ENCODE data around the gene HAGHL.
A peak's percentile ranks its signal among the peaks of the same experiment; 100 is the strongest.

HAGHL gene

GRCh38 chr16:728131-728889, 1.4 kb downstream of the HAGHL start (continued):
- TF ChIP-seq ZBTB21 (tag by site-specific recombination; IDR thresholded peaks at IDR 0.05): no peak
- no peak for TF ChIP-seq SALL2 (tag by site-specific recombination; IDR thresholded peaks at IDR 0.05; ENCODE audit: borderline replicate concordance)
- no peak for TF ChIP-seq ZNF324 (tag by site-specific recombination; IDR thresholded peaks at IDR 0.05)
- TF ChIP-seq ZNF623 (tag by site-specific recombination; IDR thresholded peaks at IDR 0.05): no peak
- TF ChIP-seq ZNF335 (tag by site-specific recombination; conservative IDR thresholded peaks at IDR 0.05): no peak
- TF ChIP-seq ZNF404 (tag by site-specific recombination; IDR thresholded peaks at IDR 0.05): no peak
- peak; percentile 34 for TF ChIP-seq KLF8 (tag by site-specific recombination; IDR thresholded peaks at IDR 0.05)
- TF ChIP-seq ZNF561 (tag by site-specific recombination; IDR thresholded peaks at IDR 0.05; ENCODE audit: borderline replicate concordance): no peak
- peak; percentile 32; the same call in 1 of the 2 replicates for TF ChIP-seq ZBTB17 (tag by site-specific recombination; IDR thresholded peaks at IDR 0.05)
- peak; percentile 6; the same call in 1 of the 2 replicates for TF ChIP-seq KLF10 (tag by site-specific recombination; IDR thresholded peaks at IDR 0.05)
- no peak for TF ChIP-seq ELK4 (IDR thresholded peaks at IDR 0.05; ENCODE audit: borderline replicate concordance, low read depth, low read length)
- no peak for TF ChIP-seq ZNF488 (tag by site-specific recombination; IDR thresholded peaks at IDR 0.05)
- no peak for TF ChIP-seq ZNF138 (tag by site-specific recombination; IDR thresholded peaks at IDR 0.05; ENCODE audit: borderline replicate concordance)
- no peak for TF ChIP-seq KLF17 (tag by site-specific recombination; IDR thresholded peaks at IDR 0.05)
- no peak for TF ChIP-seq ZNF24 (tag by site-specific recombination; IDR thresholded peaks at IDR 0.05)
- TF ChIP-seq ZNF341 (tag by site-specific recombination; IDR thresholded peaks at IDR 0.05; ENCODE audit: low read depth): no peak
- no peak for TF ChIP-seq SETDB1 (IDR thresholded peaks at IDR 0.05; ENCODE audit: insufficient read length, low read length)
- no peak for TF ChIP-seq ZNF140 (tag by site-specific recombination; IDR thresholded peaks at IDR 0.05)
- TF ChIP-seq SP3 (tag by site-specific recombination; IDR thresholded peaks at IDR 0.05): peak; percentile 64
- no peak for TF ChIP-seq ZNF280D (tag by site-specific recombination; IDR thresholded peaks at IDR 0.05)
- no peak for TF ChIP-seq ZNF18 (tag by site-specific recombination; IDR thresholded peaks at IDR 0.05)
- no peak for TF ChIP-seq ZNF26 (tag by site-specific recombination; IDR thresholded peaks at IDR 0.05)
- no peak for TF ChIP-seq ZNF292 (tag by site-specific recombination; IDR thresholded peaks at IDR 0.05; ENCODE audit: borderline replicate concordance, low read depth)
- TF ChIP-seq ZNF514 (tag by site-specific recombination; IDR thresholded peaks at IDR 0.05): no peak
- TF ChIP-seq YY1 (tag by site-specific recombination; IDR thresholded peaks at IDR 0.05): no peak
- TF ChIP-seq ZNF548 (tag by site-specific recombination; IDR thresholded peaks at IDR 0.05): no peak
- no peak for TF ChIP-seq ZNF510 (tag by site-specific recombination; IDR thresholded peaks at IDR 0.05; ENCODE audit: insufficient replicate concordance)
- TF ChIP-seq REPIN1 (tag by site-specific recombination; IDR thresholded peaks at IDR 0.05; ENCODE audit: low read depth): no peak
- TF ChIP-seq MEIS1 (CRISPR knock-in tag; IDR thresholded peaks at IDR 0.05; ENCODE audit: borderline replicate concordance): no peak
- no peak for TF ChIP-seq ZNF776 (tag by site-specific recombination; IDR thresholded peaks at IDR 0.05; ENCODE audit: borderline replicate concordance)
- no peak for TF ChIP-seq ZNF155 (tag by site-specific recombination; IDR thresholded peaks at IDR 0.05)

Measured in HEK293 (cell line).